HG02870 (cell line): ENCODE data around the gene MRPS14.
"Not testable (repeated sequence)": the region's sequence is repeated elsewhere in the genome, so short reads cannot be mapped to it uniquely, and the experiment has no call there.

Experiments
- ATAC-seq: cut with Tn5 transposase; IDR thresholded peaks from one replicate; pipeline ENCODE4 v1.9.1; 2021; ENCODE audit warnings: mild to moderate bottlenecking, moderate library complexity; ENCODE audit not compliant: unreplicated experiment

MRPS14 gene

DNA sequence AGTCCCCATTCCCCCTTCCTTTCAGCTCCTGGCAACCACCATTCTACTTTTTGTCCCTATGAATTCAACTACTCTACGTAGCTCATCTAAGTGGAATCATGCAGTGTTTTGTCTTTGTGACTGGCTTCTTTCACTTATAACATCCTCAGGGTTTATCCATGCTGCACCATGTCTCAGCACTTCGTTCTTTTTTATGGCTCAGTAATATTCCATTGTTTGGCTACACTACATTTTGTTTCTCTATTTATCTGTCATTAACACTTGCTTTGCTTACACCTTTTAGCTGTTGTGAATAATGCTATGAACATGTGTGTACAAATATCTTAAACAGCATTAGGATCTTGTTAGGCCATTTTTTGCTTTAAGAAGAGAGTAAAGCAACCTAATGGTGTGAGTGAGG lies 1.5 kb upstream of the MRPS14 start:
- no peak for ATAC-seq

GRCh38 chr1:175023922-175024242 lies 657 bp upstream of the MRPS14 start:
- ATAC-seq: not testable (repeated sequence)

DNA sequence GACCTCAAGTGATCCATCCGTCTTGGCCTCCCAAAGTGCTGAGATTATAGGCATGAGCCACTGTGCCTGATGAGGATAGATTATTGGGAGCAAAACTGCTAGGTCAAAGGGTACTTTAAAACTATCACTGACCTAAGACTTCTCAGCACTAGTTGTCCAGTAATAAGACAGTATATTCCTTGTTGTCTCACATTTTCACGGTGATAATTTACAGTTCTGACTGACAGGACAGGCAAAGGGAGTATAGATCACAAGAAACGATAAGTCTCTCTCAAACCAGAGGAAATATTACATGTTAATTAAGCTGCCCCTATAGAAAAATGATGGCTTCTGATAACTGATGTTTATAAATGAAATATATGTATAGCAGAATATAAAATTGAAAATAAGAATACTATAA lies 3.7 kb downstream of the MRPS14 start:
- ATAC-seq: no peak

- ATAC-seq: no peak
Measured at GRCh38 chr1:175015243-175015642, 8.0 kb downstream of the MRPS14 start.

DNA sequence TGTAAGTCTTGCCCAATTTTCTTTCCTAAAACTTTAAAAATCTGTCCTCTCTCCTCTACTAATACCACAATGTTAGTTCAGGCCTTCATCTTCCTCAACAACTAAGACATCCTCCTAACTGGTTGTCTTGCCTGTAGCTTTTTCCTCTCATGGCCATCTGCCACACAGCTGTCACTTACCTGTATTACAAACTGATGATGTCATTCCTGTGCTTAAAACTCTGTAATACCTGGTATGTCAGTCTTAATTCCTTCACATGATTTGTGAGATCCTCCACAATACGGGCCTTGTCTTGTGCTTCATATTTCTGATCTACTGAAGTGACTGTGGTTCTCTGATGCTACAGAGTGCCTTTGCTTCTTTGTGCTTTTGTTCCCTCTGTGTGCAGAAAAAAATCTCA lies 9.8 kb downstream of the MRPS14 start:
- ATAC-seq: no peak

DNA sequence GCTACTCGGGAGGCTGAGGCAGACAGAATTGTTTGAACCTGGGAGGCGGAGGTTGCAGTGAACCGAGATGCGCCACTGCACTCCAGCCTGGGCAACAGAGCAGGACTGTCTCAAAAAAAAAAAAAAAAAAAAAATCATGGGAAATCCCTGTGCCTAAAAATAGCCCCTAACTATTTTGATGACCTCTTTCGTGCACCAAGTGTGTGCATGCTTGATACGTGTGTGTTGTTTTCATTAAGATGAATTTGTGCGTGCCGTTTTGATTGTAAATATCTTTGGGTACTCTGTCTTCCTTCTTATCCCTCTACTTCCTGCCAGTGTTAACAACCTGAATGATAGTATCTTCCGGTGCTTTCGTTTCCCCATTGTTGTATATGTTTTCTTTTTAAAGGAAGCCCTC lies 13.7 kb downstream of the MRPS14 start:
- no peak for ATAC-seq

DNA sequence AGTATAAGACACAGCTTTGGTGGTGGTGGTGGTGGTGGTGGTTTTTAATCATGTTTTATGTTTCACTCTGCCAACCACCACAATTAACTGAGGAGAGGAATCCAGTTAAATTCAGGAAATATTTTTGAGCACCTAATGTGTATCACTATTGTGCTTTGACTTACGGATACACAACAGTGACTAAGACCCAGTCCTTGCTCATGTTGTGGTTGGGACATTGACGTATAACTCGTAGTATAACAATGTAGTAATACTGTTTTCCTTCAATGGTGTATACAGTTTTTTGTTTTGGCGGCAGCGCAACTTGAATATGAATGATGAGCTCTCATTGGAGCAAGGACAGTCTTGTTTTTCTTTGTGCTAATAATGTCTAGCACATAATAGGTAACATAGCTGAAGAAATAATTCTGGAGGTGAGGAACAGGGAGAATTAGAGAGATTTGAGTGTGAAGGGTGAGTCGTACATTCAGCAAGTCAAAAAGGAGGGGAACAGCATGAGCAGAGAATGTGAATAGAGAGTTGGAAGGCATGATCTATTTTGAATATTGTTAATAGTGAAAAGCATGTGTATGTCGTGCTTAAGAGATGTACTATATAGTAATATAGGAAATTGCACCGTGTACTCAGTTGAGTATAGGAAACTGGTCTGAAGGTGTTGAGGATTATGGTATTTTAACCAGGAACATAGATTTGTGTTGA lies 18.0 kb downstream of the MRPS14 start:
- no peak for ATAC-seq

DNA sequence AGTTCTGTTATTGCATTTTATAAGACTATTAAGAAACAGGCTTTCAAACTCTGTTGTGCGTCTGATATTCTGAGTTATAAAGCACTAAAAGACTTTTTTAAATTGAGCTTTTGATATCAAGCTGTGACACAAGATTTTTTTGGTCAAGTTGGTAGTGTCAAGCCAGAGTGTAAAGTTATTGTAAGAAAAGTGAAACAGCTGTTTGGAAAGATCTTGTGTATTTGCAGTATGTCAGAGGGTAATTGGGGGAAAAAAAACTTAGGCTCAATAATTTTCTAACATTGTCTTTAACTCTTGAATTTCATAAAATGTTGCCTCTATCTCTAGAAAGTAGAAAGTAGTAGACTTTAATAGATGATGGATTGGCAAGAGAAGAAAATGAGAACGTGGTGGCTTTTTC lies 19.7 kb downstream of the MRPS14 start:
- no peak for ATAC-seq

- no peak for ATAC-seq
Measured at GRCh38 chr1:175002910-175003517, 20.2 kb downstream of the MRPS14 start.

GRCh38 chr1:175000697-175001187 lies 22.5 kb downstream of the MRPS14 start:
- no peak for ATAC-seq

- ATAC-seq: no peak
Measured at GRCh38 chr1:174999936-175000696, 23.1 kb downstream of the MRPS14 start, which contains the start of gene CACYBP. Gene CACYBP, plus strand, starts transcription at chr1:174999947. Its CDS starts 234 bp downstream, at chr1:175000181.

- ATAC-seq: peak; percentile 79
Measured at GRCh38 chr1:174999216-174999935, 23.8 kb downstream of the MRPS14 start.

GRCh38 chr1:174998569-174999215 lies 24.5 kb downstream of the MRPS14 start:
- ATAC-seq: no peak

DNA sequence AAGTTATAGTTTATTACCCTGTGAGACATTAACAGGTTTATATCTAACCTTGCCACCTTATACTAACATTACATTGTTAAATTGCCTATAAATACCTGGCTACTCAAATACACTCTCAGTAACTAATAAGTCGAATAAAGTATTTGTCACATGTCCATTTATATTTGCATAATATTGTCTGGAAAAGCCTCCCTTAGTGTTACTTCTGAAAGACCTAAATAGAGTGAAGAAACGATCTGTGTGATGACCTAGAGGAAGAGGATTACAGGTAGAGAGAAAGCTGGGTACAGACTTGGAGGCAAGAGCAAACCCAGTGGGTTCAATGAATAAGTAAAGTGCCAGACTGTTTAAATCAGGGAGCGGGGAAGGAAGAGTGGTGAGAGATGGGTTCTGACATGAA lies 26.2 kb downstream of the MRPS14 start:
- no peak for ATAC-seq

- no peak for ATAC-seq
Measured at GRCh38 chr1:174996476-174996875, 26.7 kb downstream of the MRPS14 start.

GRCh38 chr1:174995916-174996315 lies 27.3 kb downstream of the MRPS14 start:
- no peak for ATAC-seq

DNA sequence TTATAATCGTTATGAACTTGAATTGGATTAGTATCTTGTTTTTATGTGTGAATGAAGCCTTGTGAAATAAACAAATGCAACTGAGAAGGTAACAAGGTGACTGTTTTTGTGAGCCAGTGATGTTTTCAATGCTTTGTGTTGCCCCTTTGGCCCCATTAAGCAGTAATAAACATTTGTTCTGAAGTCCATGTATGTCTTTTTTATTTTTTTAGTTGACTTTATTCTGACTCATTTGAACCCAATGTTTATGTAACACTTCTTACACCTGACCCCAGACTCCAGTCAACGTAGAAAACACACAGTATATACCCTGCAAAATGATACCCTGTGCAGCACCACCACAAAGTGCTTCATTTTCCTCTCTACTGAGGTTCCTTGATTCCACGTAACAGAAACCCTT lies 28.1 kb downstream of the MRPS14 start:
- ATAC-seq: no peak

- no peak for ATAC-seq
Measured at GRCh38 chr1:174991473-174991872, 31.8 kb downstream of the MRPS14 start.

DNA sequence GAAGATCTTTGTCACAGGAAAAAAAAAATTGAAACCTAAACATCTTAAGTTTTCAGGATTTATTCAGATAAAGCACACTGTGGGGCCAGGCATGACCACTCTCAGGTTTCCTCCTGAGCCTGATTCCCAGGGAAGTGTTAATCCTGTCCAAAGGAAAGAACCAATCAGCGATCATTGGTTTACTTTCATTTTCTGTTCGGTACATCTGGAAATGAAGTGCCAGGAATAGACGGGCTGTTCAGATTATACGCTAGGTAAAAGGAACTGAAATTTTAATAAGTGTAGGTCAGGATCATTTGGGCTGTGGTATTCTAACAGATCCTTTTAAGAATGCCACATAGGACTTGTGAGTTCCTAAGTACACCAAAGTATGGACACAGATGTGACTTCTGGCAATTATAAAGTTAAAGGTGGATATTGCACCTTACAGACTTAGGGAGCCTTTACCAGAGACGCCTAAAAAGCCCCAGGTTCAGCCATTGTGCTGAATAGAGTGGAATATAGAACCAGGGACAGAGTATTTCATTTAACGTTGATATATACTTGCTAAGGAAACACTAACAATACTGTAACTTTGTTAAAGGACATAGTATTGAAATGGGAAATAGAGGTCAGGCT lies 32.7 kb downstream of the MRPS14 start:
- ATAC-seq: no peak

DNA sequence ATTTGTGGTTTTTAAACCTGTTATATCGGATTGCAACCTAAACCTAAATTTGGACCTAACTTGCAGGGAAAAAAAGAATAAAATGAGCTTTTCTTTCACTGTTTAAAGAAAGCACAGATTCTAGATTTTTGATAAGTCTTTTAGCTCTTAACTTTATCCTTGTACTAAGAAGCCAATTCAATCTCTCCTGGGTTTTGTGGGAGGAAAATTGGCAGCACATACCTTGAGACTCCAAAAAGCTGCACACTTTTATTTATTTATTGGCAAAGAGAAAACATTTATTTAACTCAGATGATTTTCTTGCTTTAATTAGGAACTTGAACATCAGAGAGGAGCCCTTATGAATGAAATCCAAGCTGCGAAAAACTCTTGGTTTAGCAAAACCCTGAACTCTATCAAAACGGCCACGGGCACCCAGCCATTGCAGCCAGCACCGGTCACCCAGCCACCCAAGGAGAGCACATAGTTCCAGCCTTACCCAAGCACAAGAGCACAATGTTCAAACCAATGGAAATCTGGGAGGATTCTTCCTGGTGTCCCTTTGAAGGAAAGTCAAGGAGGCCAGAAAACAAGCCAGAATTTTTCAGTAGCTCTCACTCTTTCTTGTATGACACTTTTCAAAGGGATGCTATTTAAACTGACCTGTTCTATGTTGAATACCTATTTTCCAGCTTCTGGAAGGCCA lies 33.5 kb downstream of the MRPS14 start:
- ATAC-seq: no peak
